ENCODE results near the gene GALNT18. TPM values are rescaled to one million over a fixed set of nuclear protein-coding genes. Genes with fewer than 3 reads are reported as not detected.

Gene GALNT18
- total RNA-seq, 3 donors from 2014 or later = 2.2 to 3.4 (median 3.3) TPM

- Mint-ChIP-seq H3K4me3 (no peak overlapping the region), H3K27me3 (ENCODE audit: low read depth) (peaks cover 4% of the 10 kb centered on the region), H3K36me3 (ENCODE audit: insufficient read depth) (no peaks in the 10 kb centered on the region), H3K4me1 (ENCODE audit: low read depth) (no peaks in the 10 kb centered on the region), H3K9me3 (no peaks in the 10 kb centered on the region)
- DNase-seq (no peak), ATAC-seq (no peak)
Measured at GRCh38 chr11:11296434-11296833, 325.4 kb downstream of the GALNT18 start.

- no peak for ATAC-seq
- no peak overlapping the region for H3K4me3 Mint-ChIP-seq
- peaks cover 7% of the 10 kb centered on the region for H3K27me3 Mint-ChIP-seq (ENCODE audit: low read depth)
- no peaks in the 10 kb centered on the region for H3K4me1 Mint-ChIP-seq (ENCODE audit: low read depth)
- DNase-seq = no peak
- H3K9me3 Mint-ChIP-seq = no peaks in the 10 kb centered on the region
- H3K36me3 Mint-ChIP-seq (ENCODE audit: insufficient read depth) = no peaks in the 10 kb centered on the region
Measured at GRCh38 chr11:11294551-11294855, 327.3 kb downstream of the GALNT18 start.

- Mint-ChIP-seq H3K9me3 (no peaks in the 10 kb centered on the region), H3K4me3 (no peak overlapping the region), H3K36me3 (ENCODE audit: insufficient read depth) (no peaks in the 10 kb centered on the region), H3K4me1 (ENCODE audit: low read depth) (no peaks in the 10 kb centered on the region), H3K27me3 (ENCODE audit: low read depth) (peaks cover 10% of the 10 kb centered on the region)
- DNase-seq (no peak), ATAC-seq (no peak)
Measured at GRCh38 chr11:11293798-11294550, 327.8 kb downstream of the GALNT18 start.

- H3K27me3 Mint-ChIP-seq (ENCODE audit: low read depth) = peaks cover 10% of the 10 kb centered on the region
- H3K36me3 Mint-ChIP-seq (ENCODE audit: insufficient read depth) = no peaks in the 10 kb centered on the region
- ATAC-seq (no peak), DNase-seq (no peak)
- H3K4me1 Mint-ChIP-seq (ENCODE audit: low read depth) = no peaks in the 10 kb centered on the region
- H3K4me3 Mint-ChIP-seq = no peak overlapping the region
- no peaks in the 10 kb centered on the region for H3K9me3 Mint-ChIP-seq
Measured at GRCh38 chr11:11292839-11293238, 329.0 kb downstream of the GALNT18 start.

GRCh38 chr11:11291041-11292015 lies 330.5 kb downstream of the GALNT18 start:
- Mint-ChIP-seq H3K4me1 (ENCODE audit: low read depth) (no peaks in the 10 kb centered on the region), H3K9me3 (no peaks in the 10 kb centered on the region), H3K27me3 (ENCODE audit: low read depth) (peaks cover 10% of the 10 kb centered on the region), H3K4me3 (no peak overlapping the region), H3K36me3 (ENCODE audit: insufficient read depth) (no peaks in the 10 kb centered on the region)
- ATAC-seq (no peak), DNase-seq (no peak)

- ATAC-seq (no peak), DNase-seq (no peak)
- H3K4me3 Mint-ChIP-seq = no peak overlapping the region
- H3K9me3 Mint-ChIP-seq = no peaks in the 10 kb centered on the region
- no peaks in the 10 kb centered on the region for H3K4me1 Mint-ChIP-seq (ENCODE audit: low read depth)
- peaks cover 10% of the 10 kb centered on the region for H3K27me3 Mint-ChIP-seq (ENCODE audit: low read depth)
- H3K36me3 Mint-ChIP-seq (ENCODE audit: insufficient read depth) = no peaks in the 10 kb centered on the region
Measured at GRCh38 chr11:11290354-11290753, 331.5 kb downstream of the GALNT18 start.

GRCh38 chr11:11289669-11290068 lies 332.1 kb downstream of the GALNT18 start:
- peaks cover 10% of the 10 kb centered on the region for H3K27me3 Mint-ChIP-seq (ENCODE audit: low read depth)
- no peak overlapping the region for H3K4me3 Mint-ChIP-seq
- ATAC-seq (no peak), DNase-seq (no peak)
- no peaks in the 10 kb centered on the region for H3K9me3 Mint-ChIP-seq
- no peaks in the 10 kb centered on the region for H3K36me3 Mint-ChIP-seq (ENCODE audit: insufficient read depth)
- H3K4me1 Mint-ChIP-seq (ENCODE audit: low read depth) = no peaks in the 10 kb centered on the region

- no peaks in the 10 kb centered on the region for H3K36me3 Mint-ChIP-seq (ENCODE audit: insufficient read depth)
- no peak overlapping the region for H3K4me3 Mint-ChIP-seq
- H3K9me3 Mint-ChIP-seq = no peaks in the 10 kb centered on the region
- no peak for DNase-seq
- ATAC-seq = no peak
- no peaks in the 10 kb centered on the region for H3K4me1 Mint-ChIP-seq (ENCODE audit: low read depth)
- peaks cover 10% of the 10 kb centered on the region for H3K27me3 Mint-ChIP-seq (ENCODE audit: low read depth)
Measured at GRCh38 chr11:11288972-11289616, 332.7 kb downstream of the GALNT18 start.

- peaks cover 4% of the 10 kb centered on the region for H3K4me1 Mint-ChIP-seq (ENCODE audit: low read depth)
- DNase-seq = no peak
- peaks cover 3% of the 10 kb centered on the region for H3K27me3 Mint-ChIP-seq (ENCODE audit: low read depth)
- no peaks in the 10 kb centered on the region for H3K9me3 Mint-ChIP-seq
- no peak for ATAC-seq
- no peak overlapping the region for H3K4me3 Mint-ChIP-seq
- H3K36me3 Mint-ChIP-seq (ENCODE audit: insufficient read depth) = no peaks in the 10 kb centered on the region
Measured at GRCh38 chr11:11284481-11284880, 337.3 kb downstream of the GALNT18 start.

GRCh38 chr11:11281626-11282025 lies 340.2 kb downstream of the GALNT18 start:
- Mint-ChIP-seq H3K27me3 (ENCODE audit: low read depth) (peaks cover 2% of the 10 kb centered on the region), H3K9me3 (no peaks in the 10 kb centered on the region), H3K4me1 (ENCODE audit: low read depth) (peaks cover 5% of the 10 kb centered on the region), H3K36me3 (ENCODE audit: insufficient read depth) (no peaks in the 10 kb centered on the region), H3K4me3 (no peak overlapping the region)
- ATAC-seq = no peak
- DNase-seq = no peak

GRCh38 chr11:11280826-11281225 lies 341.0 kb downstream of the GALNT18 start:
- no peaks in the 10 kb centered on the region for H3K9me3 Mint-ChIP-seq
- peaks cover 2% of the 10 kb centered on the region for H3K27me3 Mint-ChIP-seq (ENCODE audit: low read depth)
- no peak for DNase-seq
- H3K4me1 Mint-ChIP-seq (ENCODE audit: low read depth) = peaks cover 5% of the 10 kb centered on the region
- no peak overlapping the region for H3K4me3 Mint-ChIP-seq
- no peak for ATAC-seq
- H3K36me3 Mint-ChIP-seq (ENCODE audit: insufficient read depth) = no peaks in the 10 kb centered on the region

GRCh38 chr11:11279956-11280689 lies 341.7 kb downstream of the GALNT18 start:
- DNase-seq (no peak), ATAC-seq (no peak)
- Mint-ChIP-seq H3K36me3 (ENCODE audit: insufficient read depth) (no peaks in the 10 kb centered on the region), H3K27me3 (ENCODE audit: low read depth) (peaks cover 2% of the 10 kb centered on the region), H3K4me3 (no peak overlapping the region), H3K4me1 (ENCODE audit: low read depth) (peaks cover 5% of the 10 kb centered on the region), H3K9me3 (no peaks in the 10 kb centered on the region)

GRCh38 chr11:11272254-11272653 lies 349.6 kb downstream of the GALNT18 start:
- no peaks in the 10 kb centered on the region for H3K36me3 Mint-ChIP-seq (ENCODE audit: insufficient read depth)
- no peak overlapping the region for H3K4me3 Mint-ChIP-seq
- no peaks in the 10 kb centered on the region for H3K4me1 Mint-ChIP-seq (ENCODE audit: low read depth)
- ATAC-seq (no peak), DNase-seq (no peak)
- no peaks in the 10 kb centered on the region for H3K9me3 Mint-ChIP-seq
- H3K27me3 Mint-ChIP-seq (ENCODE audit: low read depth) = peaks cover 5% of the 10 kb centered on the region

- no peak overlapping the region for H3K4me3 Mint-ChIP-seq
- peaks cover 5% of the 10 kb centered on the region for H3K27me3 Mint-ChIP-seq (ENCODE audit: low read depth)
- DNase-seq = no peak
- no peaks in the 10 kb centered on the region for H3K4me1 Mint-ChIP-seq (ENCODE audit: low read depth)
- ATAC-seq = no peak
- no peaks in the 10 kb centered on the region for H3K9me3 Mint-ChIP-seq
- H3K36me3 Mint-ChIP-seq (ENCODE audit: insufficient read depth) = no peaks in the 10 kb centered on the region
Measured at GRCh38 chr11:11270236-11270775, 351.5 kb downstream of the GALNT18 start.
